Suprapubic skin (tissue), 4 donors: ENCODE data around the gene PAIP2B. TPM values are rescaled to one million over a fixed set of nuclear protein-coding genes. Genes with fewer than 3 reads are reported as not detected.

Experiments used
- DNase-seq, 2 donors: peaks; one replicate each; pipeline ENCODE4 v3.0.0-alpha.2; 2019; ENCODE audit warnings: low spot score in 2 of 2
- H3K27ac ChIP-seq: fragments of 200-600 bp; sonication (generic); one replicate; pipeline ENCODE4 v1.5.1; 2019
- H3K27me3 ChIP-seq: fragments of 200-600 bp; sonication (generic); one replicate; pipeline ENCODE4 v1.5.1; 2019
- H3K36me3 ChIP-seq: fragments of 200-600 bp; sonication (generic); one replicate; pipeline ENCODE4 v1.5.1; 2019
- H3K4me1 ChIP-seq: fragments of 200-600 bp; sonication (generic); one replicate; pipeline ENCODE4 v1.5.1; 2019
- H3K4me3 ChIP-seq: fragments of 200-600 bp; sonication (generic); one replicate; pipeline ENCODE4 v1.5.1; 2019; ENCODE audit warnings: mild to moderate bottlenecking
- H3K9me3 ChIP-seq: fragments of 200-600 bp; sonication (generic); one replicate; pipeline ENCODE4 v1.5.1; 2019
- CTCF ChIP-seq, 2 donors: fragments of 200-600 bp in 1 of 2; fragments of 450-650 bp in 1 of 2; sonication (generic) in 1 of 2; IDR thresholded peaks; one replicate each; pipeline ENCODE4 v1.5.1; 2016 to 2019; ENCODE audit warnings: antibody characterized with exemption in 2 of 2, mild to moderate bottlenecking in 1 of 2, moderate library complexity in 1 of 2
- EP300 ChIP-seq: sonication (generic); formaldehyde crosslinking; IDR thresholded peaks from one replicate; pipeline ENCODE4 v1.6.1; 2017; ENCODE audit warnings: antibody characterized with exemption
- POLR2A ChIP-seq, 2 donors: fragments of 450-650 bp; IDR thresholded peaks; one replicate each; pipeline ENCODE4 v1.6.1; 2017; ENCODE audit warnings: antibody characterized with exemption in 2 of 2, mild to moderate bottlenecking in 2 of 2, moderate library complexity in 2 of 2
- POLR2AphosphoS5 ChIP-seq, 3 donors: sonication (generic); formaldehyde crosslinking; IDR thresholded peaks; one replicate each; pipeline ENCODE4 v1.6.1; 2017; ENCODE audit warnings: antibody characterized with exemption in 3 of 3
- WGBS: methylation state at CpG from one replicate; pipeline ENCODE4 v1.1.5; 2018; 5-methylcytosine and 5-hydroxymethylcytosine counted together
- total RNA-seq, 4 donors: library from RNA; depleted of rRNA; stranded (reverse); fragments of >200 nt; gene quantifications; one replicate each; pipeline ENCODE4 v1.1.0, GENCODE V29; 2016

PAIP2B gene
- total RNA-seq, 4 donors from 2014 or later: 21.0 to 30.3 (median 26.7) TPM

GRCh38 chr2:71148506-71149063 is 78.3 kb downstream of the PAIP2B start:
- peaks cover 63% of the 10 kb centered on the region for H3K36me3 ChIP-seq

GRCh38 chr2:71143782-71144181 is 83.1 kb downstream of the PAIP2B start:
- TF ChIP-seq POLR2A (IDR thresholded peaks at IDR 0.05) (no peak), CTCF (IDR thresholded peaks at IDR 0.05) (no peak), EP300 (no peak), POLR2AphosphoS5 (IDR thresholded peaks at IDR 0.05) (no peak)
- no peak for DNase-seq
- H3K9me3 ChIP-seq: no peaks in the 10 kb centered on the region
- no peaks in the 10 kb centered on the region for H3K4me1 ChIP-seq
- peaks cover 97% of the 10 kb centered on the region for H3K36me3 ChIP-seq
- WGBS: 94% methylated on average over 3 of the region's 3 CpGs
- no peaks in the 10 kb centered on the region for H3K27me3 ChIP-seq
- H3K27ac ChIP-seq: no peak overlapping the region
- H3K4me3 ChIP-seq: no peak overlapping the region

More at GRCh38 chr2:71148506-71149063, 78.3 kb downstream of the PAIP2B start:
- Histone ChIP-seq H3K4me1 (no peaks in the 10 kb centered on the region), H3K9me3 (no peaks in the 10 kb centered on the region), H3K4me3 (no peak overlapping the region), H3K27ac (no peak overlapping the region), H3K27me3 (no peaks in the 10 kb centered on the region)
- TF ChIP-seq POLR2AphosphoS5 (IDR thresholded peaks at IDR 0.05) (no peak), EP300 (no peak), CTCF (IDR thresholded peaks at IDR 0.05) (no peak), POLR2A (IDR thresholded peaks at IDR 0.05) (no peak)
- 89% methylated on average over 2 of the region's 2 CpGs for WGBS
- no peak for DNase-seq

GRCh38 chr2:71136174-71136573 is 90.7 kb downstream of the PAIP2B start:
- no peak overlapping the region for H3K4me3 ChIP-seq
- no peaks in the 10 kb centered on the region for H3K9me3 ChIP-seq
- no peaks in the 10 kb centered on the region for H3K27me3 ChIP-seq
- no peak overlapping the region for H3K27ac ChIP-seq
- DNase-seq: no peak
- H3K36me3 ChIP-seq: peaks cover 72% of the 10 kb centered on the region
- H3K4me1 ChIP-seq: peaks cover 18% of the 10 kb centered on the region
- WGBS: 81% methylated on average over 3 of the region's 3 CpGs
- TF ChIP-seq POLR2AphosphoS5 (IDR thresholded peaks at IDR 0.05): no peak
- TF ChIP-seq POLR2A (IDR thresholded peaks at IDR 0.05): no peak
- no peak for TF ChIP-seq EP300
- no peak for TF ChIP-seq CTCF (IDR thresholded peaks at IDR 0.05)

- H3K9me3 ChIP-seq: no peaks in the 10 kb centered on the region
- no peak overlapping the region for H3K4me3 ChIP-seq
- DNase-seq: no peak
- H3K27ac ChIP-seq: no peak overlapping the region
- H3K36me3 ChIP-seq: peaks cover 47% of the 10 kb centered on the region
- H3K4me1 ChIP-seq: peaks cover 26% of the 10 kb centered on the region
- no peaks in the 10 kb centered on the region for H3K27me3 ChIP-seq
- no peak for TF ChIP-seq POLR2AphosphoS5 (IDR thresholded peaks at IDR 0.05)
- no peak for TF ChIP-seq POLR2A (IDR thresholded peaks at IDR 0.05)
- TF ChIP-seq CTCF (IDR thresholded peaks at IDR 0.05): no peak
- no peak for TF ChIP-seq EP300
These were observed 93.3 kb downstream of the PAIP2B start for GRCh38 chr2:71133603-71134002.

Other genes starting within 250 kb of the PAIP2B start
- gene ANKRD53, start 248.5 kb downstream of the PAIP2B start, total RNA-seq: 1 to 10 TPM in 2 of 4 donors, not detected in 2; 2.9 to 5.5 TPM
- gene TEX261, start 232.2 kb downstream of the PAIP2B start, total RNA-seq: 10 to 100 TPM; 19.7 to 31.0 (median 26.8) TPM
- gene NAGK, start 158.5 kb downstream of the PAIP2B start, total RNA-seq: 100 to 1,000 TPM; 122 to 233 (median 153) TPM
- gene MCEE, start 96.9 kb downstream of the PAIP2B start, total RNA-seq: 10 to 100 TPM; 20.9 to 45.8 (median 25.5) TPM
- gene MPHOSPH10, start 96.5 kb downstream of the PAIP2B start, total RNA-seq: 10 to 100 TPM; 16.7 to 34.0 (median 24.7) TPM
- 100 to 1,000 TPM in 3 of 4 donors, 10 to 100 TPM in 1; 91.6 to 258 (median 115) TPM for gene ZNF638, start 104.7 kb upstream of the PAIP2B start, total RNA-seq
- gene DYSF, start 226.5 kb upstream of the PAIP2B start, total RNA-seq: 1 to 10 TPM; 1.7 to 5.0 (median 2.6) TPM